GM19238 (cell line): Measurements from ENCODE around the gene ATE1.
"Not testable (repeated sequence)": the region's sequence is repeated elsewhere in the genome, so short reads cannot be mapped to it uniquely, and the experiment has no call there.

Experiments
- DNase-seq: peaks from one replicate; pipeline ENCODE4 v3.0.0; 2011; ENCODE audit warnings: low spot score; ENCODE audit not compliant: insufficient read length

The ATE1 gene

DNA sequence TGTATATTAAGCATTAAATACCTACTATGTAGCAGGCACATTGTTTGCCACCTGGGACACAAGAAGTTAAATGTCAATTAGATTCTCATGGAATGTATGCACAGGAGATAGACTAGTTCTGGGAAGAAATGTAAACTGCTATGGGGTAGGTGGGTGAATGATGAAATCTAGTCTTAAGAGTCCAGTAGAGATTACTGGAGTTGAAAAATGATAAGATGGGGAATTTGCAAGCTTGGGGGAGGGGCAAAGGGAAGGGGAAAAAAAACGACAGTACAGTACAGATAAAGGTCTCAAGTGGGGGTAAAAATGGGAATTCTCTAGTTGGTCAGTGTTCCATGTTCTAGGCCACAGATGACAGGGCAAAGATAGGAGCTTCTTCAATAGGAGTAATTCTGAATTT is 94.4 kb downstream of the ATE1 start:
- no peak for DNase-seq

DNA sequence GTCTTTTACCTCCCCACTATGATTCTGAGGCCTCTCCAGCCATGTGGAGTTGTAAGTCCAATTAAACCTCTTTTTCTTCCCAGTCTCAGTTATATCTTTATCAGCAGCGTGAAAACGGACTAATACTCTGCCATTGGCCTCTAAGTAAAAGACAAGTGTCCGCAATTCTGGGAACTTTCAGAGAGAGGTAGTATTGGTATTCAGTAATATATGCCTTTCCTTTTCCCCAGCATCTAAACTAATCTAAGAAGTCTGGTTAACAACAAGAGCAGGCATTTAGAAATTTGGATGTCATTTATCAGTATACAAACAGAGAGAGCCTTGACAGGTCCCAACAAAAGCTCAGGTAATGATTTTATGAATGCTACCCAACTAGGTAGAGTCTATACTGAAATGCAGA is 95.2 kb downstream of the ATE1 start:
- no peak for DNase-seq

DNA sequence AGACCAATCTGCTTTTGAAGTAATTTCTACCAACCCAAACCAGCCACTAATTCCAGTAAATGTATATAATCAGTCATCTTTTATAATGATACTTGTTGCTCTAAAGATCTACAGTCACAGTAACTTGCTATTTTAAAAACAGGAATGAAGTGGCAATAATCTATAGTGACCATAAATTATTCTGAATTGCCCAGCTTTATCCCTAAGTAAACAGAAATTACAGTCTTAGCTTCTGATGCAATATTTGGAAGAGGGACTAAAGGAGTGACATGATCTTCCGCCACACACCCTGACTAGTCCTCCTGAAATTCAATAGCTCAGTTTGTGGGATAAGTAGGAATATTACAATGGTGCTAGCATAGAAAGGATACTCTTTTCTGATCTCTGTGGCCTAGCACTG is 96.1 kb downstream of the ATE1 start:
- DNase-seq, result no peak

DNA sequence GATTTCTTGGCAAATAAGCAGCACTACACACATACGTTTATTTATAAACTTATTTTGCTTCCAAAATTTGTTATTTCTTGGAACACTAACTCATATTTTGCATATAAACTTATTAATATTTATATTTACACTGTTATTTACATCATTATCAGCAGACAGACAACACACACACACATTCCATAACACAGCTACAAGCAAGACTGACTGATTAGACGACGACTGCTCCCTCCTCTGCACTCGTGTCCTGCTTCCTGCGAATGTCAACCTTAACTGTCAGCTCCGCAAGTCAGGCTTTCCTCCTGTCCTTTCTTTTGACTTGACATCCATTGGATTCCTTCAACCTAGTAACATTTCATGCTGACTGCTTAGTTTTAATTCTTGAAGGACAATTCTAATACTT is 96.6 kb downstream of the ATE1 start:
- no peak for DNase-seq

DNA sequence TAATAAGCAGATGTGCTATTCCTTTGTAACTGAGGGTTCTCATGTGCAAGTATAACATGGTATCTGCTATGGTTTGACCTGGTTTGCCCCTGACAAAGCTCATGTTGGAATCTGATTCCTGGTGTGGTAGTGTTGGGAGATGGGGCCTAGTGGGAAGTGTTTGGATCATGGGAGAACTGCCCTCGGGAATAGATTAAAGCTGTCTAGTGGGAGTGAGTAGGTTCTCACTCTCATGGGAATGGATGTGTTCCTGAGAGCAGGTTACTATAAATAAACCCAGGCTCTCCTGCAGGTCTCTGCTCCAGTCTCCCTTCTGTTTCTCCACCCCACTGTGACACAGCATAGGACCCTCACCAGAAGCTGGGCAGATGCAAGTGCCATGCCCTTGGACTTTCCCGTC is 97.7 kb downstream of the ATE1 start:
- DNase-seq, result no peak

DNA sequence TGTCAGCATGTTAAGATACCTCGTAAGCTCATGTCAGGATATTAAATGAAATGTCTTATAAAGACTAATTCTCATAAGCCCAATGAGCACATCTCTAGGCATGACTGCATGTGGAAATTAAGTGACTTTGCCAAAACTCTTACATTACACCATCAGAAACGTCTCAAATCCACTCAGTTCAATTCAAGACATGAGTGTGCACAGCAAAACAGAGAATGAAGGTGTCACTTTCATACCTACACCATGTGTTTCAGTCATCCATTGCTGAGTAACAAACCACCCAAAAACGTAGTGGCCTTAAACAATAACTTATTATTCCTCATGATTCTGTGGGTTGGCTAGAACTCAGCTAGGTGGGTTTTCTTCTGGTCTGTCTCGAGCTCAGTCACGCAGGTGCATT is 99.8 kb downstream of the ATE1 start:
- no peak for DNase-seq

DNA sequence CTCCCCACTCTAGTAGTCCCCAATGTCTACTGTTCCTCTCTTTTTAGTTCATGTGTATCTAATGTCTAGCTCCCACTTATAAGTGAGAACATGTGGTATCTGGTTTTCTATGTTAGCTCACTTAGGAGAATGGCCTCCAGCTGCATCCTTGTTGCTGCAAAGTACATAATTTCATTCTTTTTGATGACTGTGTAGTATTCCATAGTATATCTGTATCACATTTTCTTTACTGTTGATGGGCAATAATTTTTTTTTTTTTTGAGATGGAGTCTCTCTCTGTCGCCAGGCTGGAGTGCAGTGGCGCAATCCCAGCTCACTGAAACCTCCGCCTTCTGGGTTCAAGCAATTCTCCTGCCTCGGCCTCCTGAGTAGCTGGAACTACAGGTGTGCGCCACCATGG is 101.1 kb downstream of the ATE1 start:
- DNase-seq, result not testable (repeated sequence)

DNA sequence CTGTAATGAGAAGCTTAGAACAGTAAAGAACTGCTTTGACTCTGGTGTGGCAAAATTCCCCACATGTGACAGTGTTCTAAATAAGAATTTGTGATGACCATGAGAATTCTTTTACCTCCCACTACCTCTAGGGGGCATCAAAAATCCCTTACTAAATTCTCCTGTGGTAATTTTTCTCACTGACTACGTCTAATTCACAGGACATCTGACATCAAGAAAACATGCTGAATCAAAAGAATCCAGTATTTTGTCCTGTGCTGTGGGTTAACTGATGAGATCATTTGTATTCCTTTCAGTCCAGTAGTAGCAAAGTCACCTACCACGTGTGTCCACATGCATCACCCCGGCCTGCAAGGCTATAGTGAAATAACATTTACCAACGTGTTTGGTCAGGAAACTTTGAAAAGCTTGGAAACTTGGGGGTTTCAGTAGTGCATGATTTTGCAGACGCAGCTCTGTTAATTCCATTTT is 103.8 kb downstream of the ATE1 start:
- no peak for DNase-seq

DNA sequence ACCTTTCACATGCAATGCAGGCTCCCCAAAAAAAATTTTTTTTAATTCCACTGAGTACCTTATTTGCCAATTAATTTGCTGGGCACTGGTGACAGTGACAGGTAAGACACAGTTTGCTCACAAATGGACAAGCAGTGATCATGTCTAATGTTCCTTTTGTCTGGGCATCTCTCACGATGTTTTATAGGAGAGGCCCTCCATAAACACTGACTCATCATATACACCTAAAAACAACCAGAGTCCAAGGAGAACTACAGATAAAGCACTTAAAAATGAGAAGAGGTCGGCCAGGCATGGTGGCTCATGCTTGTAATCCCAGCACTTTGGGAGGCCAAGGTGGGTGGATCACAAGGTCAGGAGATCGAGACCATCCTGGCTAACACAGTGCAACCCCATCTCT is 105.1 kb downstream of the ATE1 start:
- DNase-seq, result no peak

DNA sequence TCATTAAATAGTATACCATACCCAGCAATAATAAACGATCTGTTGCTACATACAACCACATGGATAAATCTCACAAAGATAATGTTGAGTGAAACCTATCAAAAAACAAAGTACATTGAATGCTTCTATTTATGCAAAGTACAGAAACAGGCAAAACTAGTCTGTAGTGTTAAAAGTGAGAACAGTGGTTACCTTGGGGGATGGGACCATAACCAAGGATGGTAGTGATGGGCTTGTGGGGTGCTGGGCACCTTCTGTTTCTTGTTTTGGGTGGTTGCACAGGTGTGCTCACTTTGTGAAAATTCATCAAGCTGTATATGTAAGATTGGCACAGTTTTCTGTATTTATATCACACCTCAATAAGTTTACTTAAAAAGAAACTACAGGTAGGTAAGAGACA is 105.7 kb downstream of the ATE1 start:
- no peak for DNase-seq

DNA sequence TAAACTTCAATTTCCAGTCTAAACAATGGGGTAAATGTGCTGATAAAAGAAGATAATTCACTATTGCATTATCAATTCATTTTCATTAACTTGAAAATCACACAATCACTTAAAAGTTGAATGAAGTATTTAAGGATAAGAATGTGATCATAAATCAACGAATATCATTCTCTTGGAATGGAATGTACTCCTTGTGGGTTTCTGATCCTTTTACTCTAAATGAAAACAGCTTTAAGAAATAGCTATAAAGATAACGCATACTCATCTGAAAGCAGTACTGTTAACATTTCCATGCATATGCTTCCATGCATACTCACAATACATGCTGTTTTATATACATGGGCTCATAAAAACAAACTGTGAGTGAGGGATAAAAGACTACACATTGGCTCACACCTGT is 108.8 kb downstream of the ATE1 start:
- no peak for DNase-seq

DNA sequence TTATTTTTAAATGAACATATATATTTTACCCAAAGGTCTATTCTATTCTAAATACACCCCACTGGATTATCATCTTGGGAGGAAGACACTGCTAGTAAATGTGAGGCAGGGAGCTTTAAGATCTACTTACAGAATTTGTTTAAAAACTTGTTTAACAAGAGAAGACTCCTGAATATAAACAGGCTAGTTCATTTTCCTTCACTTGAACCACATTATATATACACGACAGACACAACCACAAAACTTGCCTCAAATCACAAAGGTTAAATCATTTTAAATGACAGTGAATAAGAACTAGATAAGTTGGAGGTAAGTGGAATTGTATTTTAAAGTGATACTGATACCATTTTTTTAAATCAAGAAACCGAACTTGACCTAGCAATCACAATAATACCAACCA is 109.2 kb downstream of the ATE1 start:
- DNase-seq, result no peak

DNA sequence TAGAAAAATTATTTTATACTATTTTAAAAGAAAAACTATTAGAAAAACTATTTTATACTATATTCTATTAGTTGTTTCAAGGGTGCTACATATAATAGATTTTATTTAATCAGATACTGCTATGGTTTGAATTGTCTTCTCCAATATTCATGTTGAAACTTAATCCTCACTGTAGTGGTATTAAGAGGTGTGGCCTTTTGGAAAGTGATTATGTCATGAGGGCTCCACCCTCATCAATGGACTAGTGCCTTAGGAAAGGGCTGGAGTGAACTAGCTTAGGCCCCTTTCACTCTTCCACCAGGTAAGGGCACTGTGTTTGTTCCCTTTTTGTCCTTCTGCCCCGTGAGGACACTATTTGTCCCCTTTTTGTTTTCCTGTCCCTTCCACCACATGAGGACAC is 111.6 kb downstream of the ATE1 start:
- DNase-seq, result no peak

DNA sequence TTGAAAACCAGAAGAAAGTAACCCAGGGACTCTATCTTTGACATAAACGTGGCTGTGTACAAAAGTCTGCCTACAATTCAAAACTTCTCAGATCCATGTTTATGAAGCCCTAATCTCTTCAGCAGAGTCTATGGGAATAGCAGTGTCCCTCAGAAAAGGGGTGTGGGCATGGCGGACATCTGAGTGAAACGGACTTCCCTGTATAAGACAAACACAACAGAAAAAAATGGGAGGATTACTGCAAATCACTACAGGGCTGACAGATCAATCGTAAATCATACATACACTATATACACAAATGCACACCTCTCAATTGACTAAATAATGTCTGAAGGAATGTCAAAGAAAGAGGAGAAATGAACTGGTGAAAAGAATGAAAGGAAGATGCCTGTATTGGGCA is 114.0 kb downstream of the ATE1 start:
- no peak for DNase-seq

DNA sequence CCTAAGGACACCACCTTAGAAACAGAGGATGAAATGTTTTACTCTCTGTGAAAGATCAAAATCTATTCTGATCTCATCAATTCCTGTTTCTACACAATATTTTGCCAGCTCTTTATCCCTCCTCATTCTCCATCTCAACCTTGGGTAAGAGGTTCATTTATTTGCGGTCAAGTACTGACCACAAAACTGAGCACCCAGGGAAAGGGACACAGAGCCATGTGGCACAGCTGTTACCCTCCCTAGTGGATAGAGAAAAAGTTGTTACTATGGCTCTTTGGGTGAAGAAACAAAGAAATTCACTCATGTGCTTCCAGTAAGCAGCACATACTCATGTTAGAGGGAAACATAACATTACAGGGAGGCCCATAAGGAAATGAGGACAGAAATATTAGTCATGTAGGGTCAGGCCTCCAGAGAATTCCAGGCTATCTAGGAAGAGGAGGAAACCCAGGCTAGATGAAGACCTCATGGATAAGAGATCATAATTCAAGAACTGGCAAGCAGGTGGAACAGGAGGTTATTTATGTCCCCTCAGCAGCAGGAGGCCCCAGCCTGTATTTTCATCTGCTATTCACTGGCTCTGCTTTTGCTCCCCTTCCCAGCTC is 114.5 kb downstream of the ATE1 start:
- DNase-seq, result no peak

DNA sequence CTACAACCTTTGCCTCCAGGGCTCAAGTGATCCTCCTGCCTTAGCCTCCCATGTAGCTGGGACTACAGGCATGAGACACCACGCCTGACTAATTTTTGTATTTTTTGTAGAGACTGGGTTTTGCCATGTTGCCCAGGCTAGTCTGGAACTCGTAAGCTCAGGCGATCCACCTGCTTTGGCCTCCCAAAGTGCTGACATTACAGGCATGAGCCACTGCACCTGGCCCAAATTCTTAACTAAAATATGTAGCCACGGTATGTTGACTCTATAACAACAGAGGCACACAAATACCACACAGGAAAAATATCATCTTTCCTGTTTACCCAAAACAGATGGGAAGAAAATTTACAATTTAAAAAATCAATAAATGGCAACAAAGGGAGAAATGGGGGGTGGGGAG is 115.8 kb downstream of the ATE1 start:
- DNase-seq, result no peak

DNA sequence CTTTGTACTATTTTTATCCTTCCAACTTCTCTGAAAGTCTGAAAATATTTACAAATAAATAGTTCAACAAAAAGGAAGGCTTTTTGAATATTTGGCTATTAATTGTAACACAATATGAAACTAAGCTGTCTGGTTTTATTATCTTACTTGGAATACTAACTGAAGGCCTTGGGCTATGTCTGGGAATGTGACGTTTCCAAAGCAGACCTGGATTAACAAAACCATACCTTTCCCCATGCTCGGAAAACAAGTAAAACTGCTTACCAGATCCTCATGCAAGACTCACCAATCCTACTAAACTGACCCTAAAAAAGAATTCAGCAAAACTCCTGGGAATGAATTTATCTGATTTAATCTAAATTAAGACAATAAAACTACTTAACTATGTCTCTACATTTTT is 116.4 kb downstream of the ATE1 start:
- DNase-seq, result no peak

DNA sequence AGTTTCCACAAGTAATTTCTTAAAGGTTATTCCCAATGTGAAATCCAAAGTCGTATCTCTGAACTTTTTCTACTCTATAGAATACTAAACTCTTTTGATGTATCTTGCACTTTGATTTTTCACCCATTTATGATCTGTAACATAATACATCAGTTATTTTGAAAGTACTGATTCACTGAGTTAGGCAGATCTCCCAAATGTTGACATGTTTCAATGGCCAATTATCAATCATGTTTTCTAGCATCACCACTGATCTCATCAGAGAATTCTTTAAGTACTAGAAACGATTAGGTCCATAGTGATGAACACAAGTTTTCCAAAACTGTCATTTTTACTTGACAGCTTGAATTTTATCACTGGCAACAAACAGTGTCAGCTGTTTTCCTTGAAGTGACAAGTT is 119.0 kb downstream of the ATE1 start:
- no peak for DNase-seq

DNA sequence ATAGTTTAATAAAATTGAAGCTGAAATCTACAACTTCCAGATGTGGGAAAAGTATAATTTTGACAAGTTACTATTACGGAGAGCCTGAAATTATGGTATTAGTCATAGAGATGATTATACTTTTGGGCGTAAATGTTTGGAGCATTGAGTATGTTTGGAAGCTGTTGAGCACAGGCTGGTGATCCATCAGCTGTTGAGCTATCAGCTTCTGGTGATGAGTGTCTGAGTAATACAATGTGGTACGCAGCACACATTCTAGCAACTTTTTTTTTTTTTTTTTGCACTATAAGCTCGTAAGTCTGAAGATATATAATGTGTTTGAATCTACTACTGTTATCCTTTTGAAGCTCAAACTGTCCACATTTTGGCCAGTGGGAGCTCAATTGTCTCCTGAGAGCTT is 123.4 kb downstream of the ATE1 start:
- no peak for DNase-seq

DNA sequence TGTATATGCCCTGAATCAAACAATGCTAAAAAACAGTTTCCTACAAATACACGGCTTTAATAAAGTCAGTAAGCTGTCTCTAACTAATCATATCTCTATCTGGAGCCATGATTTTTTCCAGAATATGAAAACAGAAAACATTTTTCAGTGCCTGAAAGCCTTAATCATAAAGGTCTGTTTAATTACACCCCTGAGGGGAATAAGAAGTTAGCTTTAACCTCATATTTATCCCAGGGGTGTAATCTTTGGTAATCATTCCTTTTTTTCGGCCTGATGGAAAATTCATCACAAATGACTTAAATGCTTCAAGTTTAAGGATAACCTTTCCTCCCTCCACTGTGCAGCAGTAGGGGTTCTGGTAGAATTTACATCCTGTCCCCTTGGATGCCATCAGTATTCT is 124.2 kb downstream of the ATE1 start:
- DNase-seq, result no peak

DNA sequence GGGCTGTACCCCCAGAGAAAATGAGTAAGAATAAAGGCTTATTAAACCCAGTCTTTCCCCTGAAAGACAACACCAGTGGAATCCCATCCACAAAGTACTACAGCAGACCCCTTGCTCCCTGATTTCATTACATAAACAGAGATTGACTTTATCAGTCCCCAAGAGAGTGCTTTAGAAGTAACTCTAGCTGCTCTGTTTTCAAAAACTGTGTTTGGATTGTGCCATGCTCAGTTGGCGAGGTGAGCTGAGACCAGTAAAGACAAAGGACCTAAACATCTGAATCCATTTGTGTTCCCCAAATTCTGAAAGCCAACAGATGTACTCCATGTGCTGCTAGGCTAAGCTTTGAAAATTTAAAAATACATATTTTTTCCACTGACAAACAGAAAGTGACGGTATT is 127.0 kb downstream of the ATE1 start:
- DNase-seq, result no peak

DNA sequence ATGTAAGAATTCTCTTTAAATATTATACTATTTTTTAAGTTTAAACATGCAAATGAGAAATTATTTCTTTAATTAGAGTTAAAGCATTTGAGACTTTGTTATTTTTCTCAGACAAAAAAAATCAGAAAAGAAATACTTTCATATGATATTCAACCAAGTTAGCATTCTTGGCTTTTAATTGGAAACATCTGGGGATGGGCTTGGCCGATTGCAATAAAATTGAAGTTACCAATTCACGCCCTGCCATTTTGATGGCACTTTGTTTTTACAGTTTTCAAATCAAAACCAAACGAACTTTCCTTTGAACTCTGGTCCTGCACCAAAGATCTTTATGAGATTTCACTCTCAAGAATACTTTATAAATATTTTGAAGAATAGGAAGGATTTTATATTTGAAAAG is 127.7 kb downstream of the ATE1 start:
- DNase-seq, result no peak

DNA sequence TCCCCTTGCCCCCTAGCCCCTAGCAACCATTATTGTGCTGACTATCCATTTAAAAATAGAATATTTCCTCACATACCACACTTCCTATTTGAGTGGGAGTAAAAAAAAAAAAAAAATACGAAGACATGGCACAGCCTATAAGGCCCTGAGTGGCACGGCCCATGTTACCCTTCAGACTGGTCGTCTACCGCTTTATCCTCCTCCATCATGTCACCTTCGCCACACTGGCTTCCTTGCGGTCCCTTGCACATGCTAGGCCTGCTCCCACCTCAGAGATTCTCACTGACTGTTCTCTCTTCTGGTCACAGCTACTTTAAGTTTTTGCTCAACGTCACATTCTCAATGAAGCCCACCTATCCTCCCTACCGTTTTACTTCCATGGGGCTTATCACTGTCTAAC is 130.3 kb downstream of the ATE1 start:
- DNase-seq, result no peak

DNA sequence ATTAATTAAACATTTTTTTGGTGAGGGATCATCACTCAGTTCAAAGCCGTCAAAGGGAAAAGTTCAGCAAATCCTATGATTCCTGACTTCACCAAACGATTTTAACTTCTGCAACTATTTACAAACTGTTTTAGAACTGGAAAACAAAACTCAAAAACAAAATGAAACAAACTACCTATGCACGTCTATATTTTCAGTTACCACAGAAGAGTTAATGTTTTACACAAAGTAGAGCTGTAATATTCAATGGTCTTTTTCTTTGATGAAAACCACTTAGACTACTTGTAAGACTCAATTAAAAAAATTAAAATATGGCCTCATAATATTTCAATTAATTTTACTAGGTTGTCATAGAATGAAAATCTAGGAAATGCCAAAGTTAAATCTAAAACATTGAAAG is 131.5 kb downstream of the ATE1 start:
- no peak for DNase-seq
